ENCODE results near the gene LBHD2. TPM values are rescaled to one million over a fixed set of nuclear protein-coding genes. Genes with fewer than 3 reads are reported as not detected.

LBHD2 gene
- total and polyA plus RNA-seq, 10 of the 15 experiments (the other 5 are each of a cell fraction or from before 2014, with no cell fraction given) = not detected

DNA sequence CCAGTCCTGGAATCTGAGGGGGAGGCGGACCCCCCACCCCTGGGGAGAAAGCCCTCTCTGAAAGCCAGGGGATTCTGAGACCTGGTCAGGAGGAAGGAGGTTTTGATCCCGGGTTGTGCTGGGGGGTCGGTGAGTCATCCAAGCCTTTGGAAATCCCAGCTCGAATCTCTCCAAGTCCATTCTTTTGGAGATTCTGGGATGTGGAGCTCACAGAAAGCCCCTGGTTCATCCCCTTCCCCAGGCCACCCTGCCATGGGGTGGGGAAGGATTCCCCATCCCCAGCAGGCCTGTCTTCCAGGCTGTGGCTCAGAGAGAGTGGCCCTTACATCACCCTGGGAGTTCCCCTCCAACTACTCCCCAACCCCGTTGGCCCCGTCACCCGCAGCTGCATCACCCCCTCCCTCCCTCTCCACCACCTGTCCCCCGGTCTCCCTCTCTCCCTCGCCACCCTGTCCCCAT lies 24.8 kb downstream of the LBHD2 start (continued):
- TF ChIP-seq, protein P1, sequence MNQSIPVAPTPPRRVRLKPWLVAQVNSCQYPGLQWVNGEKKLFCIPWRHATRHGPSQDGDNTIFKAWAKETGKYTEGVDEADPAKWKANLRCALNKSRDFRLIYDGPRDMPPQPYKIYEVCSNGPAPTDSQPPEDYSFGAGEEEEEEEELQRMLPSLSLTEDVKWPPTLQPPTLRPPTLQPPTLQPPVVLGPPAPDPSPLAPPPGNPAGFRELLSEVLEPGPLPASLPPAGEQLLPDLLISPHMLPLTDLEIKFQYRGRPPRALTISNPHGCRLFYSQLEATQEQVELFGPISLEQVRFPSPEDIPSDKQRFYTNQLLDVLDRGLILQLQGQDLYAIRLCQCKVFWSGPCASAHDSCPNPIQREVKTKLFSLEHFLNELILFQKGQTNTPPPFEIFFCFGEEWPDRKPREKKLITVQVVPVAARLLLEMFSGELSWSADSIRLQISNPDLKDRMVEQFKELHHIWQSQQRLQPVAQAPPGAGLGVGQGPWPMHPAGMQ (IDR thresholded peaks at IDR 0.05; ENCODE audit: borderline replicate concordance) = no peak
- no peak for TF ChIP-seq TBL1XR1 (IDR thresholded peaks at IDR 0.05; ENCODE audit: low read depth, low read length)
- TF ChIP-seq TAF1 (IDR thresholded peaks at IDR 0.05; ENCODE audit: borderline replicate concordance, low read depth, low read length) = no peak
- no peak for TF ChIP-seq HDAC6 (IDR thresholded peaks at IDR 0.05; ENCODE audit: unreplicated experiment)
- no peak for TF ChIP-seq MTA3 (IDR thresholded peaks at IDR 0.05; ENCODE audit: borderline replicate concordance, low read length)
- no peak for TF ChIP-seq SP1 (IDR thresholded peaks at IDR 0.05; ENCODE audit: low read depth, low read length)
- TF ChIP-seq, protein P2, sequence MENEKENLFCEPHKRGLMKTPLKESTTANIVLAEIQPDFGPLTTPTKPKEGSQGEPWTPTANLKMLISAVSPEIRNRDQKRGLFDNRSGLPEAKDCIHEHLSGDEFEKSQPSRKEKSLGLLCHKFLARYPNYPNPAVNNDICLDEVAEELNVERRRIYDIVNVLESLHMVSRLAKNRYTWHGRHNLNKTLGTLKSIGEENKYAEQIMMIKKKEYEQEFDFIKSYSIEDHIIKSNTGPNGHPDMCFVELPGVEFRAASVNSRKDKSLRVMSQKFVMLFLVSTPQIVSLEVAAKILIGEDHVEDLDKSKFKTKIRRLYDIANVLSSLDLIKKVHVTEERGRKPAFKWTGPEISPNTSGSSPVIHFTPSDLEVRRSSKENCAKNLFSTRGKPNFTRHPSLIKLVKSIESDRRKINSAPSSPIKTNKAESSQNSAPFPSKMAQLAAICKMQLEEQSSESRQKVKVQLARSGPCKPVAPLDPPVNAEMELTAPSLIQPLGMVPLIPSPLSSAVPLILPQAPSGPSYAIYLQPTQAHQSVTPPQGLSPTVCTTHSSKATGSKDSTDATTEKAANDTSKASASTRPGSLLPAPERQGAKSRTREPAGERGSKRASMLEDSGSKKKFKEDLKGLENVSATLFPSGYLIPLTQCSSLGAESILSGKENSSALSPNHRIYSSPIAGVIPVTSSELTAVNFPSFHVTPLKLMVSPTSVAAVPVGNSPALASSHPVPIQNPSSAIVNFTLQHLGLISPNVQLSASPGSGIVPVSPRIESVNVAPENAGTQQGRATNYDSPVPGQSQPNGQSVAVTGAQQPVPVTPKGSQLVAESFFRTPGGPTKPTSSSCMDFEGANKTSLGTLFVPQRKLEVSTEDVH (IDR thresholded peaks at IDR 0.05; ENCODE audit: low read depth, partially characterized antibody) = no peak
- TF ChIP-seq, protein P3, sequence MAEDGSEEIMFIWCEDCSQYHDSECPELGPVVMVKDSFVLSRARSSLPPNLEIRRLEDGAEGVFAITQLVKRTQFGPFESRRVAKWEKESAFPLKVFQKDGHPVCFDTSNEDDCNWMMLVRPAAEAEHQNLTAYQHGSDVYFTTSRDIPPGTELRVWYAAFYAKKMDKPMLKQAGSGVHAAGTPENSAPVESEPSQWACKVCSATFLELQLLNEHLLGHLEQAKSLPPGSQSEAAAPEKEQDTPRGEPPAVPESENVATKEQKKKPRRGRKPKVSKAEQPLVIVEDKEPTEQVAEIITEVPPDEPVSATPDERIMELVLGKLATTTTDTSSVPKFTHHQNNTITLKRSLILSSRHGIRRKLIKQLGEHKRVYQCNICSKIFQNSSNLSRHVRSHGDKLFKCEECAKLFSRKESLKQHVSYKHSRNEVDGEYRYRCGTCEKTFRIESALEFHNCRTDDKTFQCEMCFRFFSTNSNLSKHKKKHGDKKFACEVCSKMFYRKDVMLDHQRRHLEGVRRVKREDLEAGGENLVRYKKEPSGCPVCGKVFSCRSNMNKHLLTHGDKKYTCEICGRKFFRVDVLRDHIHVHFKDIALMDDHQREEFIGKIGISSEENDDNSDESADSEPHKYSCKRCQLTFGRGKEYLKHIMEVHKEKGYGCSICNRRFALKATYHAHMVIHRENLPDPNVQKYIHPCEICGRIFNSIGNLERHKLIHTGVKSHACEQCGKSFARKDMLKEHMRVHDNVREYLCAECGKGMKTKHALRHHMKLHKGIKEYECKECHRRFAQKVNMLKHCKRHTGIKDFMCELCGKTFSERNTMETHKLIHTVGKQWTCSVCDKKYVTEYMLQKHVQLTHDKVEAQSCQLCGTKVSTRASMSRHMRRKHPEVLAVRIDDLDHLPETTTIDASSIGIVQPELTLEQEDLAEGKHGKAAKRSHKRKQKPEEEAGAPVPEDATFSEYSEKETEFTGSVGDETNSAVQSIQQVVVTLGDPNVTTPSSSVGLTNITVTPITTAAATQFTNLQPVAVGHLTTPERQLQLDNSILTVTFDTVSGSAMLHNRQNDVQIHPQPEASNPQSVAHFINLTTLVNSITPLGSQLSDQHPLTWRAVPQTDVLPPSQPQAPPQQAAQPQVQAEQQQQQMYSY (CRISPR knock-in tag; IDR thresholded peaks at IDR 0.05) = no peak
- TF ChIP-seq, protein P4, sequence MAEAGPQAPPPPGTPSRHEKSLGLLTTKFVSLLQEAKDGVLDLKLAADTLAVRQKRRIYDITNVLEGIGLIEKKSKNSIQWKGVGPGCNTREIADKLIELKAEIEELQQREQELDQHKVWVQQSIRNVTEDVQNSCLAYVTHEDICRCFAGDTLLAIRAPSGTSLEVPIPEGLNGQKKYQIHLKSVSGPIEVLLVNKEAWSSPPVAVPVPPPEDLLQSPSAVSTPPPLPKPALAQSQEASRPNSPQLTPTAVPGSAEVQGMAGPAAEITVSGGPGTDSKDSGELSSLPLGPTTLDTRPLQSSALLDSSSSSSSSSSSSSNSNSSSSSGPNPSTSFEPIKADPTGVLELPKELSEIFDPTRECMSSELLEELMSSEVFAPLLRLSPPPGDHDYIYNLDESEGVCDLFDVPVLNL (IDR thresholded peaks at IDR 0.05; ENCODE audit: low read depth, low read length) = no peak
- TF ChIP-seq RCOR1 (conservative IDR thresholded peaks at IDR 0.05; ENCODE audit: low read depth, low read length) = no peak
- TF ChIP-seq RFX5 (IDR thresholded peaks at IDR 0.05; ENCODE audit: low read depth, low read length) = no peak
- TF ChIP-seq YBX1 (IDR thresholded peaks at IDR 0.05) = no peak
- TF ChIP-seq, protein P5, sequence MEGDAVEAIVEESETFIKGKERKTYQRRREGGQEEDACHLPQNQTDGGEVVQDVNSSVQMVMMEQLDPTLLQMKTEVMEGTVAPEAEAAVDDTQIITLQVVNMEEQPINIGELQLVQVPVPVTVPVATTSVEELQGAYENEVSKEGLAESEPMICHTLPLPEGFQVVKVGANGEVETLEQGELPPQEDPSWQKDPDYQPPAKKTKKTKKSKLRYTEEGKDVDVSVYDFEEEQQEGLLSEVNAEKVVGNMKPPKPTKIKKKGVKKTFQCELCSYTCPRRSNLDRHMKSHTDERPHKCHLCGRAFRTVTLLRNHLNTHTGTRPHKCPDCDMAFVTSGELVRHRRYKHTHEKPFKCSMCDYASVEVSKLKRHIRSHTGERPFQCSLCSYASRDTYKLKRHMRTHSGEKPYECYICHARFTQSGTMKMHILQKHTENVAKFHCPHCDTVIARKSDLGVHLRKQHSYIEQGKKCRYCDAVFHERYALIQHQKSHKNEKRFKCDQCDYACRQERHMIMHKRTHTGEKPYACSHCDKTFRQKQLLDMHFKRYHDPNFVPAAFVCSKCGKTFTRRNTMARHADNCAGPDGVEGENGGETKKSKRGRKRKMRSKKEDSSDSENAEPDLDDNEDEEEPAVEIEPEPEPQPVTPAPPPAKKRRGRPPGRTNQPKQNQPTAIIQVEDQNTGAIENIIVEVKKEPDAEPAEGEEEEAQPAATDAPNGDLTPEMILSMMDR (IDR thresholded peaks at IDR 0.05 in 2 of 3, conservative IDR thresholded peaks at IDR 0.05 in 1 of 3; ENCODE audit: control insufficient read depth in 2 of 3, extremely low read depth in 1 of 3, insufficient read depth in 1 of 3, low read depth in 3 of 3, low read length in 3 of 3) = no peak
- TF ChIP-seq, protein P6, sequence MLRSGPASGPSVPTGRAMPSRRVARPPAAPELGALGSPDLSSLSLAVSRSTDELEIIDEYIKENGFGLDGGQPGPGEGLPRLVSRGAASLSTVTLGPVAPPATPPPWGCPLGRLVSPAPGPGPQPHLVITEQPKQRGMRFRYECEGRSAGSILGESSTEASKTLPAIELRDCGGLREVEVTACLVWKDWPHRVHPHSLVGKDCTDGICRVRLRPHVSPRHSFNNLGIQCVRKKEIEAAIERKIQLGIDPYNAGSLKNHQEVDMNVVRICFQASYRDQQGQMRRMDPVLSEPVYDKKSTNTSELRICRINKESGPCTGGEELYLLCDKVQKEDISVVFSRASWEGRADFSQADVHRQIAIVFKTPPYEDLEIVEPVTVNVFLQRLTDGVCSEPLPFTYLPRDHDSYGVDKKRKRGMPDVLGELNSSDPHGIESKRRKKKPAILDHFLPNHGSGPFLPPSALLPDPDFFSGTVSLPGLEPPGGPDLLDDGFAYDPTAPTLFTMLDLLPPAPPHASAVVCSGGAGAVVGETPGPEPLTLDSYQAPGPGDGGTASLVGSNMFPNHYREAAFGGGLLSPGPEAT (IDR thresholded peaks at IDR 0.05; ENCODE audit: low read depth) = peak; percentile 92
- peak; percentile 33; the same call in 1 of the 2 replicates for TF ChIP-seq BACH1 (IDR thresholded peaks at IDR 0.05; ENCODE audit: borderline replicate concordance)
